Glomerular endothelial cell (primary cell): ENCODE data around the gene CFAP300. TPM values are rescaled to one million over a fixed set of nuclear protein-coding genes. Genes with fewer than 3 reads are reported as not detected.

Experiments used
- DNase-seq: peaks from one replicate; pipeline ENCODE4 v3.0.0-alpha.2; 2011; ENCODE audit warnings: low read depth, low spot score; ENCODE audit errors: extremely low read depth
- total RNA-seq: library from RNA; depleted of rRNA; stranded (reverse); fragments of >200 nt; gene quantifications from 2 replicates; pipeline ENCODE4 v1.2.3, GENCODE V29; 2015

The CFAP300 gene
- 0.23 TPM in 1 of 2 replicates, not detected in the other for total RNA-seq

- DNase-seq: no peak
Observed at GRCh38 chr11:102047305-102047924, at the start of gene CFAP300. Gene CFAP300 (plus strand): TSS chr11:102047437. CDS start chr11:102047471, 34 bp downstream.

GRCh38 chr11:102001657-102002338, 45.4 kb upstream of the CFAP300 start:
- no peak for DNase-seq

- DNase-seq: no peak
Observed at GRCh38 chr11:102004220-102004619, 43.0 kb upstream of the CFAP300 start.

GRCh38 chr11:102005306-102005705, 41.9 kb upstream of the CFAP300 start:
- DNase-seq: no peak

GRCh38 chr11:102006835-102007566, 40.2 kb upstream of the CFAP300 start:
- DNase-seq: no peak

GRCh38 chr11:102007567-102008437, 39.4 kb upstream of the CFAP300 start:
- peak; percentile 37 for DNase-seq

- DNase-seq: peak; percentile 25
Observed at GRCh38 chr11:102010776-102011494, 36.3 kb upstream of the CFAP300 start.

- no peak for DNase-seq
Observed at GRCh38 chr11:102012946-102013345, 34.3 kb upstream of the CFAP300 start.

GRCh38 chr11:102014756-102015155, 32.5 kb upstream of the CFAP300 start:
- no peak for DNase-seq

GRCh38 chr11:102017026-102017425, 30.2 kb upstream of the CFAP300 start:
- DNase-seq: no peak

- no peak for DNase-seq
Observed at GRCh38 chr11:102026217-102026616, 21.0 kb upstream of the CFAP300 start.

- no peak for DNase-seq
Observed at GRCh38 chr11:102026959-102027358, 20.3 kb upstream of the CFAP300 start.

- DNase-seq: no peak
Observed at GRCh38 chr11:102036757-102037156, 10.5 kb upstream of the CFAP300 start.

GRCh38 chr11:102046841-102047240, 396 bp upstream of the CFAP300 start:
- no peak for DNase-seq

- no peak for DNase-seq
Observed at GRCh38 chr11:102050927-102051575, 3.8 kb downstream of the CFAP300 start.

- no peak for DNase-seq
Observed at GRCh38 chr11:102061276-102061675, 14.0 kb downstream of the CFAP300 start.

GRCh38 chr11:102062106-102062505, 14.9 kb downstream of the CFAP300 start:
- DNase-seq: no peak

- DNase-seq: no peak
Observed at GRCh38 chr11:102064316-102064715, 17.1 kb downstream of the CFAP300 start.

- DNase-seq: no peak
Observed at GRCh38 chr11:102070766-102071165, 23.5 kb downstream of the CFAP300 start.
